IPS DF 6.9 (cell line): ENCODE data around the gene IFITM10.

Source experiments
- DNase-seq: peaks from one replicate; pipeline ENCODE4 v3.0.0-alpha.2; 2013; ENCODE audit warnings: low read depth, low spot score
- H3K27ac ChIP-seq: one replicate; pipeline ENCODE4 v1.5.1; 2013; ENCODE audit warnings: low read length, control low read depth
- H3K27me3 ChIP-seq: 2 replicates; pipeline ENCODE4 v1.6.1; 2013; ENCODE audit warnings: mild to moderate bottlenecking, low read length; ENCODE audit not compliant: control insufficient read depth, insufficient read depth
- H3K36me3 ChIP-seq: 2 replicates; pipeline ENCODE4 v1.6.1; 2013; ENCODE audit warnings: low read length; ENCODE audit not compliant: control insufficient read depth, insufficient read depth
- H3K4me1 ChIP-seq: 2 replicates; pipeline ENCODE4 v1.6.1; 2013; ENCODE audit warnings: low read length; ENCODE audit not compliant: control insufficient read depth, insufficient read depth
- H3K4me3 ChIP-seq: 2 replicates; pipeline ENCODE4 v1.5.1; 2013; ENCODE audit warnings: mild to moderate bottlenecking, low read length
- H3K9me3 ChIP-seq: 2 replicates; pipeline ENCODE4 v1.6.1; 2013; ENCODE audit warnings: low read length, inconsistent platforms; ENCODE audit not compliant: control insufficient read depth, insufficient read depth
- WGBS: extraction: QIAGEN DNeasy Blood & Tissue Kit; methylation state at CpG from one replicate; pipeline ENCODE4 v1.1.7; 2013; ENCODE audit warnings: mixed read lengths, missing lambda C conversion rate; ENCODE audit not compliant: insufficient read length, insufficient coverage; 5-methylcytosine and 5-hydroxymethylcytosine counted together

IFITM10 gene

GRCh38 chr11:1750481-1750839 lies at the start of gene IFITM10:
TSS of gene IFITM10 (minus strand) at chr11:1750595. CDS start at chr11:1750442, 153 bp downstream.
- Histone ChIP-seq H3K27ac (no peak within 1 kb of the TSS), H3K4me3 (no peak within 1 kb of the TSS), H3K9me3 (no peaks in the 10 kb centered on the region), H3K4me1 (peaks cover 2% of the 10 kb centered on the region; the same call in 1 of the 2 replicates), H3K36me3 (peaks cover 3% of the 10 kb centered on the region), H3K27me3 (peaks cover 14% of the 10 kb centered on the region)
- WGBS: no CpG with 5 or more reads among the region's 6 CpGs
- DNase-seq: no peak

GRCh38 chr11:1797391-1798125 lies 47.2 kb upstream of the IFITM10 start:
- H3K4me3 ChIP-seq: no peak overlapping the region
- DNase-seq: no peak
- no CpG with 5 or more reads among the region's 14 CpGs for WGBS

GRCh38 chr11:1796413-1797011 lies 46.1 kb upstream of the IFITM10 start:
- no peaks in the 10 kb centered on the region for H3K4me1 ChIP-seq
- DNase-seq: no peak
- H3K27me3 ChIP-seq: no peaks in the 10 kb centered on the region
- H3K9me3 ChIP-seq: no peaks in the 10 kb centered on the region
- no CpG with 5 or more reads among the region's 12 CpGs for WGBS
- no peak overlapping the region for H3K4me3 ChIP-seq
- H3K36me3 ChIP-seq: no peaks in the 10 kb centered on the region
- no peak overlapping the region for H3K27ac ChIP-seq

More at GRCh38 chr11:1797391-1798125, 47.2 kb upstream of the IFITM10 start:
- Histone ChIP-seq H3K4me1 (no peaks in the 10 kb centered on the region), H3K27ac (no peak overlapping the region), H3K27me3 (no peaks in the 10 kb centered on the region), H3K36me3 (no peaks in the 10 kb centered on the region), H3K9me3 (no peaks in the 10 kb centered on the region)

- H3K4me3 ChIP-seq: no peak overlapping the region
- H3K27me3 ChIP-seq: no peaks in the 10 kb centered on the region
- WGBS: no CpG with 5 or more reads among the region's 3 CpGs
- no peak for DNase-seq
- no peaks in the 10 kb centered on the region for H3K36me3 ChIP-seq
- H3K27ac ChIP-seq: no peak overlapping the region
- H3K9me3 ChIP-seq: no peaks in the 10 kb centered on the region
- no peaks in the 10 kb centered on the region for H3K4me1 ChIP-seq
Observed at GRCh38 chr11:1793081-1793480, 42.7 kb upstream of the IFITM10 start.

GRCh38 chr11:1792461-1792860 lies 42.1 kb upstream of the IFITM10 start:
- Histone ChIP-seq H3K27me3 (no peaks in the 10 kb centered on the region), H3K36me3 (no peaks in the 10 kb centered on the region), H3K27ac (no peak overlapping the region), H3K9me3 (no peaks in the 10 kb centered on the region), H3K4me3 (no peak overlapping the region), H3K4me1 (no peaks in the 10 kb centered on the region)
- no peak for DNase-seq
- no CpG with 5 or more reads among the region's 12 CpGs for WGBS

- no CpG with 5 or more reads among the region's 6 CpGs for WGBS
- DNase-seq: no peak
- Histone ChIP-seq H3K36me3 (no peaks in the 10 kb centered on the region), H3K27me3 (no peaks in the 10 kb centered on the region), H3K27ac (no peak overlapping the region), H3K4me3 (no peak overlapping the region), H3K9me3 (no peaks in the 10 kb centered on the region), H3K4me1 (no peaks in the 10 kb centered on the region)
Observed at GRCh38 chr11:1791912-1792311, 41.5 kb upstream of the IFITM10 start.

- Histone ChIP-seq H3K27ac (no peak overlapping the region), H3K36me3 (no peaks in the 10 kb centered on the region), H3K27me3 (no peaks in the 10 kb centered on the region), H3K4me3 (no peak overlapping the region), H3K9me3 (no peaks in the 10 kb centered on the region), H3K4me1 (no peaks in the 10 kb centered on the region)
- no CpG with 5 or more reads among the region's 4 CpGs for WGBS
- DNase-seq: no peak
Observed at GRCh38 chr11:1786466-1786865, 36.1 kb upstream of the IFITM10 start.

- Histone ChIP-seq H3K36me3 (no peaks in the 10 kb centered on the region), H3K9me3 (no peaks in the 10 kb centered on the region), H3K4me1 (no peaks in the 10 kb centered on the region), H3K27ac (no peak overlapping the region), H3K27me3 (no peaks in the 10 kb centered on the region), H3K4me3 (no peak overlapping the region)
- no CpG with 5 or more reads among the region's 21 CpGs for WGBS
- no peak for DNase-seq
Observed at GRCh38 chr11:1785749-1786413, 35.5 kb upstream of the IFITM10 start.

GRCh38 chr11:1784761-1785650 lies 34.6 kb upstream of the IFITM10 start:
- DNase-seq: no peak
- H3K4me3 ChIP-seq: no peak overlapping the region
- no CpG with 5 or more reads among the region's 23 CpGs for WGBS
- H3K27me3 ChIP-seq: no peaks in the 10 kb centered on the region
- H3K27ac ChIP-seq: no peak overlapping the region
- no peaks in the 10 kb centered on the region for H3K36me3 ChIP-seq
- H3K9me3 ChIP-seq: no peaks in the 10 kb centered on the region
- H3K4me1 ChIP-seq: peaks cover 1% of the 10 kb centered on the region; the same call in 1 of the 2 replicates
